Choroid plexus epithelial cell (primary cell): ENCODE results near the gene CILP2.

ENCODE experiments used
- DNase-seq: peaks from one replicate; pipeline ENCODE4 v3.0.0-alpha.2; 2010; ENCODE audit warnings: low read depth
- H3K4me3 ChIP-seq: 2 replicates; pipeline ENCODE4 v1.5.1; 2011; ENCODE audit warnings: low read depth, mild to moderate bottlenecking, control low read depth, low read length, moderate library complexity
- TF ChIP-seq, protein P1 (sequence below): conservative IDR thresholded peaks from 2 replicates; pipeline ENCODE4 v1.5.1; 2011; ENCODE audit warnings: low read depth, mild to moderate bottlenecking, control low read depth, inconsistent platforms, low read length, moderate library complexity

Gene CILP2

GRCh38 chr19:19530889-19531288 is 7.2 kb upstream of the CILP2 start:
- TF ChIP-seq, protein P1, sequence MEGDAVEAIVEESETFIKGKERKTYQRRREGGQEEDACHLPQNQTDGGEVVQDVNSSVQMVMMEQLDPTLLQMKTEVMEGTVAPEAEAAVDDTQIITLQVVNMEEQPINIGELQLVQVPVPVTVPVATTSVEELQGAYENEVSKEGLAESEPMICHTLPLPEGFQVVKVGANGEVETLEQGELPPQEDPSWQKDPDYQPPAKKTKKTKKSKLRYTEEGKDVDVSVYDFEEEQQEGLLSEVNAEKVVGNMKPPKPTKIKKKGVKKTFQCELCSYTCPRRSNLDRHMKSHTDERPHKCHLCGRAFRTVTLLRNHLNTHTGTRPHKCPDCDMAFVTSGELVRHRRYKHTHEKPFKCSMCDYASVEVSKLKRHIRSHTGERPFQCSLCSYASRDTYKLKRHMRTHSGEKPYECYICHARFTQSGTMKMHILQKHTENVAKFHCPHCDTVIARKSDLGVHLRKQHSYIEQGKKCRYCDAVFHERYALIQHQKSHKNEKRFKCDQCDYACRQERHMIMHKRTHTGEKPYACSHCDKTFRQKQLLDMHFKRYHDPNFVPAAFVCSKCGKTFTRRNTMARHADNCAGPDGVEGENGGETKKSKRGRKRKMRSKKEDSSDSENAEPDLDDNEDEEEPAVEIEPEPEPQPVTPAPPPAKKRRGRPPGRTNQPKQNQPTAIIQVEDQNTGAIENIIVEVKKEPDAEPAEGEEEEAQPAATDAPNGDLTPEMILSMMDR, result no peak
- no peak overlapping the region for H3K4me3 ChIP-seq
- no peak for DNase-seq

- DNase-seq, result peak; percentile 67
- TF ChIP-seq, protein P1, result peak; percentile 96
- no peak overlapping the region for H3K4me3 ChIP-seq
These were observed 5.9 kb upstream of the CILP2 start for GRCh38 chr19:19531951-19532805.

GRCh38 chr19:19532806-19533701 is 5.0 kb upstream of the CILP2 start:
- no peak overlapping the region for H3K4me3 ChIP-seq
- TF ChIP-seq, protein P1, result no peak
- DNase-seq, result no peak

DNA sequence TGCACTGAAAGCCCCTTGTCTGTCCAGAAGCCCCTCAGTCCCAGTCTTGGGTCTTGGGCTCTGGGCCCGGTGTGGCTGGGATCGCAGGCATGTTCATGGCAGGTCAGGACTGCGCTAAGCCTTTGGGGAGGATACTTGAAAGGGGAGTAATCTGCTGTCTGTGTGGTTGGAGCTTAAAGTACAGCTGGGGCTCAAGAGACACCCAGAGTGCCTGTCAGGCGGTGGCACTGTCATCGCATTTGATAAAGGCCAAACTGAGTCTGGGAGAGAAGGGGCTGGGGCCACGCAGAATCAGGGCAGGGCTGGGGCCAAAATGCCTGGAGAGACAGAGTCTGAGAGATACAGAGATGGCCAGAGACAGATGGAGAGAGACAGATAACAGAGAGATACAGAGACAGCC is 4.2 kb upstream of the CILP2 start:
- TF ChIP-seq, protein P1, result no peak
- no peak for DNase-seq
- no peak overlapping the region for H3K4me3 ChIP-seq

- TF ChIP-seq, protein P1, result no peak
- no peak for DNase-seq
- no peak overlapping the region for H3K4me3 ChIP-seq
These were observed 3.4 kb upstream of the CILP2 start for GRCh38 chr19:19534556-19535265.

DNA sequence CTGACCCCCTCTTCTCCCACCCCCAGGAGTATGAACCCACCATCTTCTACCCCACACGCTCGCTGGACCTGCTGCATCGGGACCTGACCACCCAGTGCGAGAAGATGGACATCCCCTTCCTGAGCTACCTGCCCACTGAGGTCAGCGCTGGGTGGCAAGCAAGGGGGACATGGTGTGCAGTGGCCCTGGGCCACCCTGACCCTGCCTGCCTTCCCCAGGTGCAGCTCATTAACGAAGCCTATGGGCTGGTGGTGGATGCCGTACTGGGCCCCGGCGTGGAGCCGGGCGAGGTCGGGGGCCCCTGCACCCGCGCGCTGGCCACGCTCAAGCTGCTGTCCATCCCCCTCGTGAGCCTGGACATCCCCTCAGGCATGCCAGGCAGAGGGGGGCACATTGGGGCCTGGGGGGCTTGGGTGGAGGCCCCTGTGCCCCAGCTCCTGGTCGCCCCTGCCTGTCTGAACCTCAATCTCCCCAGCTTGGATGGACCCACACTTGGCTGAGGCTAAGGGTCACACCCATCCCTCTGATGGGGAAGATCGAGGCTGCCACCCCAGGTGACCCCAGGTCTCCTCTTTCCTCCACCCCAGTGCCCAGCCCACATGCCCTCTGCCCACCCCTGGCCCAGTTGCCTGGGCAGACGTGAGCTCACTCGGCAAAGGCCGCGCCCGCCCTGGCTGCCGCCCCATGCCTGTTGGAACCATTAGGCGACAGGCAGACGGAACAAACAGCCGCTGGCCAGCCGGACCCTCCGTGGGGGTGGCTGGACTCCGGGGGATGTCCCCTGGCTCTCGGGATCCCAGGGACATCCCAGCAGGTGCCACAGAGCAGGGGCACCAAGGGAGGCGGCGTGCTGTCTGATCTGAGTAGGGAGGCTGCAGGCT is 2.5 kb upstream of the CILP2 start:
- H3K4me3 ChIP-seq, result no peak overlapping the region
- TF ChIP-seq, protein P1, result no peak
- DNase-seq, result no peak
